GM12891 (cell line): ENCODE results near the gene ARHGAP12.
A peak's percentile ranks its signal among the peaks of the same experiment; 100 is the strongest.

Source experiments
- DNase-seq: peaks from one replicate; pipeline ENCODE4 v3.0.0; 2011; ENCODE audit warnings: low spot score; ENCODE audit not compliant: insufficient read length
- FAIRE-seq: peaks from 2 replicates; lab custom pipeline; 2011; peaks lifted over from hg19 to GRCh38; lab: Jason Lieb, UNC
- PAX5 ChIP-seq: IDR thresholded peaks from 2 replicates; pipeline ENCODE4 v1.6.1; 2011; ENCODE audit warnings: low read length, moderate library complexity, mild to moderate bottlenecking; ENCODE audit not compliant: insufficient read depth, severe bottlenecking
- POLR2A ChIP-seq: IDR thresholded peaks from 2 replicates; pipeline ENCODE4 v1.6.1; 2011; ENCODE audit warnings: low read depth, low read length, control low read depth
- POLR2AphosphoS5 ChIP-seq: IDR thresholded peaks from 2 replicates; pipeline ENCODE4 v1.6.1; 2011; ENCODE audit warnings: low read depth, low read length, control low read depth
- POU2F2 ChIP-seq: IDR thresholded peaks from 2 replicates; pipeline ENCODE4 v1.6.1; 2011; ENCODE audit warnings: low read depth, mild to moderate bottlenecking, control low read depth, low read length, moderate library complexity
- SPI1 ChIP-seq: IDR thresholded peaks from 2 replicates; pipeline ENCODE4 v1.6.1; 2011; ENCODE audit warnings: low read depth, low read length, control low read depth
- TAF1 ChIP-seq: IDR thresholded peaks from 2 replicates; pipeline ENCODE4 v1.6.1; 2011; ENCODE audit warnings: low read depth, low read length, control low read depth

ARHGAP12 gene

GRCh38 chr10:31939797-31940708, 11.4 kb upstream of the ARHGAP12 start:
- DNase-seq, result no peak
- no peak for FAIRE-seq
- TF ChIP-seq POU2F2 (no peak), TAF1 (no peak), POLR2A (no peak), SPI1 (no peak), POLR2AphosphoS5 (no peak), PAX5 (no peak)

- no peak for FAIRE-seq
- TF ChIP-seq POLR2AphosphoS5 (no peak), POLR2A (no peak), SPI1 (no peak), TAF1 (no peak), PAX5 (no peak), POU2F2 (no peak)
- DNase-seq, result no peak
Measured at GRCh38 chr10:31937371-31937770, 8.7 kb upstream of the ARHGAP12 start.

- no peak for TF ChIP-seq POLR2A
- DNase-seq (no peak), FAIRE-seq (no peak)
Measured at GRCh38 chr10:31936933-31937332, 8.3 kb upstream of the ARHGAP12 start.

- DNase-seq (no peak), FAIRE-seq (no peak)
- TF ChIP-seq SPI1 (no peak), POLR2AphosphoS5 (no peak), TAF1 (no peak), PAX5 (no peak), POLR2A (no peak), POU2F2 (no peak)
Measured at GRCh38 chr10:31936086-31936485, 7.5 kb upstream of the ARHGAP12 start.

DNA sequence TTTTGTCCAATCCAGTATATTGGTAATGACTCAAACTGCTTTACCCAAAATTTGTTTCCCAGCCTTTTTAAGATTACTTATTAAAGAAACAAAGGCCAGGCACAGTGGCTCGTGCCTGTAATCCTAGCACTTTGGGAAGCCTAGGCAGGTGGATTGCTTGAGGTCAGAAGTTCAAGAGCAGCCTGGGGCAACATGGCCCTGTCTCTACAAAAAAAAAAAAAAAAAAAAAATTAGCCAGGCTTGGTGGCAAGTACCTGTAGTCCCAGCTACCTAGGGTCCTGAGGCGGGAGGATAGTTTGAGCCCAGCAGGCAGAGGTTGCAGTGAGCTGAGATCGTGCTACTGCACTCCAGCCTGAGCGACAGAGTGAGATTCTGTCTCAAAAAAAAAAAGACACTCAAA, 7.0 kb upstream of the ARHGAP12 start:
- no peak for TF ChIP-seq PAX5
- TF ChIP-seq POU2F2, result no peak
- no peak for TF ChIP-seq SPI1
- no peak for TF ChIP-seq POLR2A
- TF ChIP-seq POLR2AphosphoS5, result no peak
- no peak for TF ChIP-seq TAF1
- DNase-seq (no peak), FAIRE-seq (no peak)

GRCh38 chr10:31932838-31933237, 4.2 kb upstream of the ARHGAP12 start:
- DNase-seq (no peak), FAIRE-seq (no peak)
- TF ChIP-seq POU2F2 (no peak), POLR2A (no peak), PAX5 (no peak), TAF1 (no peak), POLR2AphosphoS5 (no peak), SPI1 (no peak)

DNA sequence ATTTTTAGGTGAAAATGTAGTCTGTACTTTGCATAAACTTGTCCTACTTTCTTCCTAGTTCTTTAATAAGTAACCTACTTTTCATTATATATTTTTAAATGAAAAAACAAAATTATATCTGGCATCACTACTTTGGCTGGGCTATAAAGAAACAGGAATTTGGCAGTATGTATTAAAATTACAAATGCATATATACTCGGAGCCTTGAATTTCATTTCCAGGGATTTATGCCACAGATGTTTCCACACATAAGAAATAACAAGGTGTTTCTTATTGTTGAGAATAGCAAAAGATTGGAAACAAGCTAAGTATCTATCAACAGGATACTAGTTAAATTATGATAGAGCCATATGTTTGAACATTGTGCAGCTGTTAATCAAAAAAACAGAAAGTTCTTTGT, 2.2 kb upstream of the ARHGAP12 start:
- TF ChIP-seq TAF1, result no peak
- no peak for TF ChIP-seq POLR2AphosphoS5
- TF ChIP-seq POU2F2, result no peak
- no peak for TF ChIP-seq POLR2A
- TF ChIP-seq PAX5, result no peak
- no peak for TF ChIP-seq SPI1
- DNase-seq (no peak), FAIRE-seq (no peak)

- DNase-seq (no peak), FAIRE-seq (peak; percentile 86)
- TF ChIP-seq SPI1, result peak; percentile 80
- peak; percentile 48; the same call in 1 of the 2 replicates for TF ChIP-seq POU2F2
- no peak for TF ChIP-seq POLR2A
- no peak for TF ChIP-seq TAF1
Measured at GRCh38 chr10:31930023-31930751, 1.6 kb upstream of the ARHGAP12 start.

GRCh38 chr10:31929261-31930022, 811 bp upstream of the ARHGAP12 start:
- TF ChIP-seq POU2F2 (no peak), SPI1 (no peak), TAF1 (no peak), PAX5 (no peak), POLR2AphosphoS5 (no peak), POLR2A (no peak)
- DNase-seq (no peak), FAIRE-seq (peak; percentile 71)
